ENCODE measurements around the gene ATF6B.
"Not testable (repeated sequence)": the region's sequence is repeated elsewhere in the genome, so short reads cannot be mapped to it uniquely, and the experiment has no call there.

Gene ATF6B

DNA sequence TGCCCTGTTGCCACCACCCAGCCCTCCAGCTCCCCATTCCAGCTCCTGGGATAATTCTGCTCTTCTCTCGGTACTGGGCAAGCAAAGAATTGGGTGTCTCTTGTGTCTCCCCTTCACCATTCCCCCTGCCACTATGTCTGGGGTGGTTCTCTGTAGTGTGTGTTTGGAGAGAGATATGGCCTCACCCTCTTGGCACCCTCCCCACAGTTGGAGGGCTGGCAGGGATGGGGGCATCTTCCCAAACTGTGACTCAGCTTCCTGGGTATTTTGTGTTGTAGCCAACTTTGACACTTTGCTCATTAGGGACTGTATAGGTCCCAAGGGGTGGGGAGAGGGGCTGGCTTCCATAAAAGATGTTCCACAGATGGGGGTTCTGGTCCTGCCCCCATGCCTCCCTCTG lies 20.6 kb downstream of the ATF6B start:
- no peak for DNase-seq (ENCODE audit: low spot score)

DNA sequence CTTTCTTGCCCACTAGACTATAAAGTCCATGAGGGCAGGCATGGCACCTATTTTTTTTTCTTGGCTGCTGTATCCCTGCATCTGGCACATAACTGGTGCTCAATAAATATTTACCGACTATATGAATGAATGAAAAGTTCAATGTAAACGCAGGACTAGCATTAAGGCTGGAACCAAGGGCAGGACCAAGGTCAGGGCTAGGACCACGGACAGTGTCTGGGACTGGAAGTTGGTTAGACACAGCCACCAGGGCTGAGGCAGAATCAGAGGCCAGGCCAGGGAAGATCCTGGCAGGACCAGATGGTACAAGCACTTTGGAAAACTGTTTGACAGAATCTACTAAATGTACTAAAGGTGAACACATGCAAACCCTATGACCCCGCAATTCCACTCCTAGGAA lies 22.6 kb downstream of the ATF6B start:
- no peak for DNase-seq (ENCODE audit: low spot score)

- no peak for DNase-seq (ENCODE audit: low spot score)
Observed at GRCh38 chr6:32102255-32102654, 25.8 kb downstream of the ATF6B start.

GRCh38 chr6:32100251-32100650 lies 27.8 kb downstream of the ATF6B start:
- DNase-seq (ENCODE audit: low spot score) = not testable (repeated sequence)

GRCh38 chr6:32097364-32097763 lies 30.7 kb downstream of the ATF6B start:
- no peak for DNase-seq (ENCODE audit: low spot score)

DNA sequence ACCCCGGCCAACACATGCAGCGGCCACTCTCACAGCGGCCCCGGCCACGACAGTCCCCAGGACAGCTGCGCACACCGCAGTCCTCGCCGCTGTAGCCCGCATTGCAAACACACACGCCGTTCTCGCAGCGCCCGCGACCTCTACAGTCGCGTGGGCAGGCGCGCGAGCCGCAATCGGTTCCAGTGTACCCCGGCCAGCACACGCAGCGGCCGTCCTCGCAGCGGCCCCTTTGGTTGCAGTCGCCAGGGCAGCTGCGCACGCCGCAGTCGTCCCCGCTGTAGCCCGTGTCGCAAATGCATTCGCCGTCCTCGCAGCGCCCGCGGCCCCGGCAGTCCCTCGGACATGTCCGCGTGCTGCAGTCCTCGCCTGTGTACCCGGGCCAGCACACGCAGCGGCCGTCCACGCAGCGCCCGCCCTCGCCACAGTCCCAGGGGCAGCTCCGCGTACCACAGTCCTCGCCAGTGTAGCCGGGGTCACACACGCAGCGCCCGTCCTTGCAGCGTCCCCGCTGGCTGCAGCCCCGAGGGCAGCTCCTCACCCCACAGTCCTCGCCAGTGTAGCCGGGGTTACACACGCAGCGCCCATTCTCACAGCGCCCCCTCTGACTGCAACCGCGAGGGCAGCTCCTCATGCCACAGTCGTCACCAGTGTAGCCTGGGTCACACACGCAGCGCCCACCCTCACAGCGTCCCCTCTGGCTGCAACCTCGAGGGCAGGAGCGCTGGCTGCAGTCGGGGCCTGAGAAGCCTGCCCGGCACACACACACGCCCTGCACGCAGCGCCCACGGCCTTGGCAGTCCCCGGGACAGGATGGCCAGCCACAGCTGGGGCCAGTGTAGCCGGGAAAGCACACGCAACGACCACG lies 31.4 kb downstream of the ATF6B start:
- no peak for DNase-seq (ENCODE audit: low spot score)

DNA sequence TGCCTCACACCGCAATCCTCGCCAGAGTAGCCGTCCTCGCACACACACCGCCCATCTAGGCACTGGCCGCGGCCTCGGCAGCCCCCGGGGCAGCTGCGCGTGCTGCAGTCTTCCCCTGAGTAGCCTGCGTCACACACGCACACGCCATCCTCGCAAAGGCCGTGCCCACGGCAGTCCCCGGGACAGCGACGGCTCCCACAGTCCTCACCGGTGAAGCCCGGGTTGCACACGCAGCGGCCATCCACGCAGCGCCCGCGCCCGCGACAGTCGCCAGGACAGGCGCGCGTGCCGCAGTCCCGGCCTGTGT lies 32.0 kb downstream of the ATF6B start:
- DNase-seq (ENCODE audit: low spot score) = no peak

GRCh38 chr6:32095338-32096086 lies 32.5 kb downstream of the ATF6B start:
- no peak for DNase-seq (ENCODE audit: low spot score)

- no peak for DNase-seq (ENCODE audit: low spot score)
Observed at GRCh38 chr6:32092760-32093497, 35.1 kb downstream of the ATF6B start.

DNA sequence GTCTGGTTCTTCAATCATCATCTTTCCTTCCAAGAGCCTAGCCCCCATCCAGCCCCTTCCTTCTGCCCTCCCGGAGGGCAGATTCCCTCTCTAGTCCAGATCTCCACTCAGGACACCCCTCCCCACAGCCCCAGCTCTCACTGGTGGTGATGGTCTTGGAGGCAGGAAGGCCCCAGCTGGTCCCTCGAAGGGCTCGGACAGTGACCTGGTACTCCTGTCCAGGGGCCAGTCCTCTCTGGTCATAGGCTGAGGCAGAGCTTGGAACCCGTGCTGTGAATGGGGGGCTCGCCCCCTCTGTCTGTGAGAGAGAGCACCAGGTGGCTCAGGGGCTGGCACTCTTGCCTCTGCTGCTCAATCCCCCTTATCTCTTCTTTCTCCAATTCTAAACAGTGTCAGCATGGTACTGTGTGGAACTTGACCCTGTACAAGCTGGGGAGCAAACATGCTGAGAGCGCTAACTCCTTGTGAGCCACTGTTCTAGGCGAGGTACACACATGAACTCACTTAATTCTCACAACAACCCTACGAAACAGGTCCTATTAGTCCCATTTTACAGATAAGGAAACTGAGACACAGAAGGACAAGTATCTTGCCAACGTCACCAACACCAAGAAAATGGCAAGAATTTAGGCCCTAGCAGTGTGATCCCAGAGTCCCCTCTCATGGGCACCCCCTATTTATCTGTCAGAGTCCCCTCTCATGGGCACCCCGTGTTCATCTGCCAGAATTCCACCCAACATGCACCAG lies 38.8 kb downstream of the ATF6B start:
- DNase-seq (ENCODE audit: low spot score) = no peak

- DNase-seq (ENCODE audit: low spot score) = no peak
Observed at GRCh38 chr6:32088487-32089049, 39.5 kb downstream of the ATF6B start.

DNA sequence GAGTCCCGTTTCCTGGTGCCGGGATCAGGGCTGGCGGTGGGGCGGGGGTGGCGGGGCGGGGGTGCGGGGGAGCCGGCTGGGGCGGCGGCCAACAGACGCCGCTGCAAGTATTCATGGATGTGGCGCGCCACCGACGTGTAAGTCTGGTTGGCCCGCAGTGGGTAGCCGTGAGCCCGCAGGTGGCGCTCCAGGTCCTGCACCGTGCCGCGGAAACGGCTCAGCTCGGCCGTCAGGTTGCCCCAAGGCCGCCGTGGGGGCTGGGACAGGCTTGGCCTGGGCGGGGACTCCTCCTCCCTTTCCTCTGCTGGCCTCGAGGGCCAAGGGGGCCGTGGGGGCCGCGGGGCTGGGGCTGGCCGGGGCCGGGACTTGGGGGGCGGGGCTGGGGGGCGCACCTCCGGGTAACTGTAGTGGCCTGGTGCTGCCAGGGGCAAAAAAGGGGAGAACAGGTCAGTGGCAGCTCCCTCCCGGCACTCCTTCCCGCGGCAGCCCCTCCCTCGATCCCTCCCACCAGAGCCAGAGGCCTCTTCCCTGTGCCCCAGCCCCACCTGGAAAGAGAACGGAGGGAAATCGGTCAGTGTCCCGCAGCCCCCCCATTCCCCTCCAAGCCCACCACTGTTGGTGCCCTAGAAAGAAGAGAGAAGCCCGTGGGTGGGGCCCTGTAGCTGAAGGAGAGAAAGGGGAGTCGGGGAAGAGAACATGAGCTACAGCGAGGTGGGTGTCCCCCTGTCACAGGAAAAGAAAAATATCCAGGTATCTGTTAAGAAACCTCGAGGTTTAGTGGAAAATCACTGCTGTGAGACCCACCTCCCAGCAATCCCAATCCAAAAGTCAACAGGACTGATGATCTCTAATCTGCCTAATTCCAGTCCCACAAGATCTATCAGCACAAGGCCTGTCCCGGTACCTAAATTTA lies 40.2 kb downstream of the ATF6B start:
- no peak for DNase-seq (ENCODE audit: low spot score)

- peak; percentile 42 for DNase-seq (ENCODE audit: low spot score)
Observed at GRCh38 chr6:32086661-32087573, 41.1 kb downstream of the ATF6B start.

DNA sequence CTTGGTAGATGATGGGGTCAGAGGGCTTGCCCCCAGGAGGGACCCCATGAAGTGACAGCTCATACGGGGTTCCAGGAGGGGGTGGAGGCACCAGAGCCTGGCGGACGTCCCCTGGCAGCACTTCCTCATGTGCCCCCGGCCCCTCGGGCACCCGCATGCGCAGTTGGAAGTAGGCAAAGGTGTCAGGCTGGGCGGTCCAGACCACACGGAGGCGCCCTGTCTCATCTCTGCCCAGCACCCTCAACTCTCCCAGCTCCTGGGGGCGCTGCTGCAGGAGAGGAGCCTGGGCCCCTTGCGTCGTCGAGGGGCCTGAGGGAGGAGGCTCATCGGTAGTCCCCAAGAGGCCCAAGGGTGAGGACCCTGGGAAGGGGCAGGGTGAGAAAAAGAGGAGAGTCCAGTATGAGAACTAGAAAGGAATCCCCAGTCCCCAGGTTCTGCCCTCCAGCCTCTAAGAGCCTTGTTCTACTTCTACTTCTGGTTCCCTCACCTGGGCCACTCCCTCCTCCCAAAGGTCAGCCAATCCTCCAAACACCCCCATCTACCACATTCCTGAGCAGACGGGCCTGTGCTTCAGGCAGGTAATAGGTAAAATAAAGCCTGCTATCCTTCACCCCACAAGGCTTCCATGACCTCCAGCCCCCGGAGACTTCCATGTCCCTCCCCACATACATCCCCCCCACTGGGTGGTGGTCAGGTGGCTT lies 42.1 kb downstream of the ATF6B start:
- no peak for DNase-seq (ENCODE audit: low spot score)

- DNase-seq (ENCODE audit: low spot score) = no peak
Observed at GRCh38 chr6:32084780-32085179, 43.3 kb downstream of the ATF6B start.

- DNase-seq (ENCODE audit: low spot score) = no peak
Observed at GRCh38 chr6:32083812-32084768, 44.0 kb downstream of the ATF6B start.

DNA sequence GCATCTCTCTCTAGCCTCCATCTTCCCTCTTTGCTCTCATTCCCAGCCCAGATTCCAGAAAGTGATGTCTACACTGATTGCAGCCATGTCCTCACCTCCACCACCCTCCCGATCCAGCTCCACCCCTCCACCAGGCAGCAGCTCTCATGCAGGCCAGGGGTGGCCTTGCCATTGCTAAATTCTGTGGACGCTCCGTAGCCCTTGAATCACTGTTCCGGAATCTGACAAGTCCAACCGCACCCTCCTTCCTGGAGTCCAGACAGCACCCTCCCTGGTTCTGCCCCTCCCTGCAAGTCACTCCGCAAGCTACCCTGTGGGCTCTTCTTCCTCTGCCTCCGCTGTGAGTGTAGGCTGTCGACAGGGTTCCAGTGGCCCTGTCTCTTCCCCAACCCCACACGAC lies 45.1 kb downstream of the ATF6B start:
- DNase-seq (ENCODE audit: low spot score) = no peak

DNA sequence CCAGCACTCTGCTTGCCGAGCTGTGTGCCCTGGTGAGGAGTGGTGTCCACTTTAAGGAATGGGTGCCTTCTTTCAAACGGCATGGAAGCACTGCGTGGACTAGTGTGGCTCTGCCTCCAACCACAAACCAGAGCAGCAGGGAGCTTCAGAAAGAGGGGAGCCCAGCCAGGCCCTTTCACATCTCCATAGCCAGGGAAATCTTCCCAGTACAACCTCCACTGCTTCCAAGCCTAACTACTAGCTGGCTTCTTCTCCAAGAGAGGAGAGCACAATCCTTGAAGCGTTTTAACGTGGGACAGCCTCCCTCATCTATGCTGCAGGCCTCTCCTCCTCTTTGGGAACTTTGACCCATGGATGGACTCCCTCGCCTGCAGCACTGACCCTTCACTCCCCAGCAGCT lies 45.6 kb downstream of the ATF6B start:
- no peak for DNase-seq (ENCODE audit: low spot score)

Measured in COLO829 (cell line).